ENCODE measurements around the gene WNT3A.

The WNT3A gene

DNA sequence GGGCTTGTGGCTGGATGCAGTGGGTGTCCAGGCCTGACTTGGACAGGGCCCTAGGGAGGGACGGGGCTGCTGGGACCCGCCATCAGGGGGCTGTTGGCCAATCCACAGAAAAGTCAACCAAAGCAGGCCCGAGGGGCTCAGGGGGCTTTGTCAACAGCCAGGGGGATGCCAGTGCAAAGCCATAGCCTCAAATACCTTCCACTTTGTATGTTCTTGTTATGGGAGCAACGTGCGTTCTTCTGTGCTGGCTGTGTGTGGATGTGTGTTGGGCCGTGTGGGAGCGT is 40.3 kb downstream of the WNT3A start:
- in situ Hi-C loops (cut with MboI; ENCODE audit: low sequenced_read_pairs): no loop called here

DNA sequence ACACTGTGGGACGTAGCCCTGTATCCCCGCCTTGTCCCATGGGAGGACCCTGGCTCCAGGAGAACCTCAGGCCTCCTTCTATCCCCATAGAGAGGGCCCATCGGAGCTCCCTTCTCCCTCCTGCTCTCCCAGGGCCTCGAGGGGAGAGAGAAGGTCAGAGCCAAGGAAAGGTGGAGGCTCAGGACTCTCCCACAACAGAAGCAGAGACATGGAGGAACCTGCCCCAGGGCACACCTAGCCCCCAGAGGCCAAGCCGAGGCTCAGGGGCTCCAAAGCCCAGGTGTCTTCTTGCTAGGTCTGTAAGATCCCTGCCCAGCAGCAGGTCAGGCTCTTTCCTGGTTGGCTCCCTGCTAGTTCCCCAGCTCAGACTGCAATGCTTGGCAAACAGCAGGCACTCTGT is 41.3 kb downstream of the WNT3A start:
- in situ Hi-C loops (cut with MboI; ENCODE audit: low sequenced_read_pairs): no loop called here

DNA sequence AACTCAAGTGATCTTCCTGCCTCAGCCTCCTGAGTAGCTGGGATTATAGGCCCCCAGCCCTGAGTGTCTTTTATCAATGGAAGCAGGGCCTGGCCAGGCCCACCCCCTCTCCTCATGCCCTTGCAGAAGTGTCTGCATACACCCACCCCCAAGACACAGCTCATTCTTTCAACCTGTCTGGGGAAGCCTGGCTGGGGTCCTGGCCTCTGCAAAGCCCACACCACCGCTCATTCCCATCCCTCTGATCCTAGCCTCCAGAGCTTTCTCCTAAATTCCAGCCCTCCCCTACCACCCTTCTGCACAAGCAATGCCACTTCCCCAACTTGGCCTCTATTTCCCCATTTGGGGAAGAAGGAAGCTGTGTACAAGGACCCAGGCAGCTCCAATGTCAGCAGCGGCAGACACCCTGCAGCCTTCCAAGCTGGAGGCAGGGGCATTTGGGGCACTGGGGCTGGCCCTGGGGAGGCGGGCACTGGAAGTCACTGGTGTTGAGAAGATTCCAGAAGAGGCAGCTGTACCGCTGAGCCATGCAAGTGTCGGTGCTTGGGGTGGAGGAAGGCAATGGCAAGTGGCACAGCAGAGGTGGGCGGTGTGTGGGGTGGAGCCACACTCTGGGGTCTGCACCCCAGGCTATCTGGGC is 42.0 kb downstream of the WNT3A start:
- in situ Hi-C loops (cut with MboI; ENCODE audit: low sequenced_read_pairs): no loop called here

DNA sequence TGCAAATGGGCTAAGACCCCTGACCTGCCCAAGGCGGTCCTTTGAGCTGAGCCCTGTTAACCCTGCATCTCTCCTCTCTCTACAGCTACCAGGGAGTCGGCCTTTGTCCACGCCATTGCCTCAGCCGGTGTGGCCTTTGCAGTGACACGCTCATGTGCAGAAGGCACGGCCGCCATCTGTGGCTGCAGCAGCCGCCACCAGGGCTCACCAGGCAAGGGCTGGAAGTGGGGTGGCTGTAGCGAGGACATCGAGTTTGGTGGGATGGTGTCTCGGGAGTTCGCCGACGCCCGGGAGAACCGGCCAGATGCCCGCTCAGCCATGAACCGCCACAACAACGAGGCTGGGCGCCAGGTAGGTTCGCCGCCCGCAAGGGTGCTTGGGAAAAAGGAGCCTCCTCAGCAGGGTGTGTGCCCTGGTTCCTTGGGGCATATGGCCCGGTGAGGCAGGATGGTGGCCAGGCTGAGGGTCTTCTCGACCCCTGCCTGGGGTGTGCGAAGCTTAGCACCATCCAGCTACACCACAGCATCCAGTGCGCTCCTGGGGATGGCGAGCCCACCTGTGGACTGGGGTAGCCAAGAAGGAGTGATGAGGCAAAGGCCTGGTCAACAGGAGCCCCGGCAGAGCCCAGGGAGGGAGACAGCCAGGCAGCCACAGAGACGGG is 43.9 kb downstream of the WNT3A start:
- in situ Hi-C loops (cut with MboI; ENCODE audit: low sequenced_read_pairs): no loop called here

DNA sequence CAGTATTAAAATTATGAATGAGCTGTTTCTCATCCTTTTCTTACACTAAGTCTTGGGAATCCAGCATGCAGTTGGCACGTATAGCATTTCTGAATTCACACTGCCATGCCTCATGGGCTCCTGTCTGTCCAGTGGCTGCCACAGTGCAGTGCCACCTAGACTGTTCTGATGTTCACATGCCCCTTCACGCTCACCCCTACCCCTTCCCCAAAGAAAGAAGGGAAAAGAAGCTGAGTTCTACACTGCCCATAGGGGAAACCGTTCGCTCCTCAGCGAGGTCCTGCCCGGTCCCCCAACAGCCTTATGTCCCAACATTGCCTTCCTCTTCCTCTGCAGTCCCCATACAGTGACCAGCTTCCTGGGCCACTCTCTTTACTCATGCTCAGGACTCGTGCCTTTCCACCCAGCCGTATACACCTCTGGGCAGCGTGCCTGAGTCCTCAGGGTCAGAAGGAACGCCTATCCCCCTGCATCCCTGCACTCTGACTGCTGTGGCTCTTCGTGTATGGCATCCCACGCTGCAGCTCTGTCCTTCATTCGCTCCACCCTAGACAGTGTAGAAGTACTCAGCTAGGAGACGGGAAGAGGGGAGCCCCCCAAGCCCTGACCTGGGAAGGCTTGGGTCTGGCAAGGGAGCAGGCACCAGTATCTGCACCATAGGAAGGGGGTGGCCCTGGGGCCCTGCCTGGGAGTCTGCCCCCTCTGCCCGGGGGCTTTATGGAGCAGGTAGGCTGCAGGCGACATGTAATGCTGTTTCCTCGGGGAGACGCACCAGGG is 51.6 kb downstream of the WNT3A start:
- in situ Hi-C loops (cut with MboI; ENCODE audit: low sequenced_read_pairs): no loop called here

DNA sequence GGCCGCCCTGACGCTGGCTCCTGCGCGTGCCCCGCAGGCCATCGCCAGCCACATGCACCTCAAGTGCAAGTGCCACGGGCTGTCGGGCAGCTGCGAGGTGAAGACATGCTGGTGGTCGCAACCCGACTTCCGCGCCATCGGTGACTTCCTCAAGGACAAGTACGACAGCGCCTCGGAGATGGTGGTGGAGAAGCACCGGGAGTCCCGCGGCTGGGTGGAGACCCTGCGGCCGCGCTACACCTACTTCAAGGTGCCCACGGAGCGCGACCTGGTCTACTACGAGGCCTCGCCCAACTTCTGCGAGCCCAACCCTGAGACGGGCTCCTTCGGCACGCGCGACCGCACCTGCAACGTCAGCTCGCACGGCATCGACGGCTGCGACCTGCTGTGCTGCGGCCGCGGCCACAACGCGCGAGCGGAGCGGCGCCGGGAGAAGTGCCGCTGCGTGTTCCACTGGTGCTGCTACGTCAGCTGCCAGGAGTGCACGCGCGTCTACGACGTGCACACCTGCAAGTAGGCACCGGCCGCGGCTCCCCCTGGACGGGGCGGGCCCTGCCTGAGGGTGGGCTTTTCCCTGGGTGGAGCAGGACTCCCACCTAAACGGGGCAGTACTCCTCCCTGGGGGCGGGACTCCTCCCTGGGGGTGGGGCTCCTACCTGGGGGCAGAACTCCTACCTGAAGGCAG is 52.3 kb downstream of the WNT3A start:
- in situ Hi-C loops (cut with MboI; ENCODE audit: low sequenced_read_pairs): no loop called here

DNA sequence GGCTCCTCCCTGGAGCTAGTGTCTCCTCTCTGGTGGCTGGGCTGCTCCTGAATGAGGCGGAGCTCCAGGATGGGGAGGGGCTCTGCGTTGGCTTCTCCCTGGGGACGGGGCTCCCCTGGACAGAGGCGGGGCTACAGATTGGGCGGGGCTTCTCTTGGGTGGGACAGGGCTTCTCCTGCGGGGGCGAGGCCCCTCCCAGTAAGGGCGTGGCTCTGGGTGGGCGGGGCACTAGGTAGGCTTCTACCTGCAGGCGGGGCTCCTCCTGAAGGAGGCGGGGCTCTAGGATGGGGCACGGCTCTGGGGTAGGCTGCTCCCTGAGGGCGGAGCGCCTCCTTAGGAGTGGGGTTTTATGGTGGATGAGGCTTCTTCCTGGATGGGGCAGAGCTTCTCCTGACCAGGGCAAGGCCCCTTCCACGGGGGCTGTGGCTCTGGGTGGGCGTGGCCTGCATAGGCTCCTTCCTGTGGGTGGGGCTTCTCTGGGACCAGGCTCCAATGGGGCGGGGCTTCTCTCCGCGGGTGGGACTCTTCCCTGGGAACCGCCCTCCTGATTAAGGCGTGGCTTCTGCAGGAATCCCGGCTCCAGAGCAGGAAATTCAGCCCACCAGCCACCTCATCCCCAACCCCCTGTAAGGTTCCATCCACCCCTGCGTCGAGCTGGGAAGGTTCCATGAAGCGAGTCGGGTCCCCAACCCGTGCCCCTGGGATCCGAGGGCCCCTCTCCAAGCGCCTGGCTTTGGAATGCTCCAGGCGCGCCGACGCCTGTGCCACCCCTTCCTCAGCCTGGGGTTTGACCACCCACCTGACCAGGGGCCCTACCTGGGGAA is 53.0 kb downstream of the WNT3A start:
- in situ Hi-C loops (cut with MboI; ENCODE audit: low sequenced_read_pairs): no loop called here

DNA sequence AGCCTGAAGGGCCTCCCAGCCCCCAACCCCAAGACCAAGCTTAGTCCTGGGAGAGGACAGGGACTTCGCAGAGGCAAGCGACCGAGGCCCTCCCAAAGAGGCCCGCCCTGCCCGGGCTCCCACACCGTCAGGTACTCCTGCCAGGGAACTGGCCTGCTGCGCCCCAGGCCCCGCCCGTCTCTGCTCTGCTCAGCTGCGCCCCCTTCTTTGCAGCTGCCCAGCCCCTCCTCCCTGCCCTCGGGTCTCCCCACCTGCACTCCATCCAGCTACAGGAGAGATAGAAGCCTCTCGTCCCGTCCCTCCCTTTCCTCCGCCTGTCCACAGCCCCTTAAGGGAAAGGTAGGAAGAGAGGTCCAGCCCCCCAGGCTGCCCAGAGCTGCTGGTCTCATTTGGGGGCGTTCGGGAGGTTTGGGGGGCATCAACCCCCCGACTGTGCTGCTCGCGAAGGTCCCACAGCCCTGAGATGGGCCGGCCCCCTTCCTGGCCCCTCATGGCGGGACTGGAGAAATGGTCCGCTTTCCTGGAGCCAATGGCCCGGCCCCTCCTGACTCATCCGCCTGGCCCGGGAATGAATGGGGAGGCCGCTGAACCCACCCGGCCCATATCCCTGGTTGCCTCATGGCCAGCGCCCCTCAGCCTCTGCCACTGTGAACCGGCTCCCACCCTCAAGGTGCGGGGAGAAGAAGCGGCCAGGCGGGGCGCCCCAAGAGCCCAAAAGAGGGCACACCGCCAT is 53.8 kb downstream of the WNT3A start:
- in situ Hi-C loops (cut with MboI; ENCODE audit: low sequenced_read_pairs): no loop called here

DNA sequence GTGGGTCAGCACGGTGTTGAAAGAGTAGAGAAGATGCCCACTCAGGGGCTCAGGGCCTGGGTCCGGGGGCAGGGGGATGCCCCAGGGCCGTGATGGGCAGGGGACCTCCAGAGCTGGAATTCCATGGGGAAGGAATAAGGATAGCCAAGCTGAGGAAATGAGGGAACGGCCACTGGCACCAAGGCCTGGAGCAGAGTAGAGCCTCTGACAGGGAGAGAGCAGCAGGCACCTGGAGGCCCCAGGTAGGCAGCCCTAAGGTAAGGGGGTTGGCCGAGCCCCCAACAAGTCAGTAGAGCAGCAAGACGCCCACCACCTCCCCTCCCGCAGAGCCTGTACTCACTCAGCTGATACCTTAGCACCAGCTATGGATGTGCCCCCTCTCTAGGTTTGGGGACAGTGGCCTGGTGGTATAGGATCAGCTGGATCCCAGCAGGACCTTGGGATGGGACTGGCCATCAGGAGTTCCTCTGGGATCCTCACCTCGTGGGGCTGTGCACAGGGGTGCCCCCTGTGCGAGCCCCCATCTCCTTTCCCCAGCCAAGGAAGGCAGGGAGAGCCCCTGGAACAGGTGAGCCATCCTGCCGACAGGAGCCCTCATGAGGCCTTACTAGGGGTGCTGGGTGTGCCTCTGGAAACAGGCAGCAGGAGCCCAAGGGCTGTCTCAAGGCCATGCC is 54.8 kb downstream of the WNT3A start:
- in situ Hi-C loops (cut with MboI; ENCODE audit: low sequenced_read_pairs): no loop called here

DNA sequence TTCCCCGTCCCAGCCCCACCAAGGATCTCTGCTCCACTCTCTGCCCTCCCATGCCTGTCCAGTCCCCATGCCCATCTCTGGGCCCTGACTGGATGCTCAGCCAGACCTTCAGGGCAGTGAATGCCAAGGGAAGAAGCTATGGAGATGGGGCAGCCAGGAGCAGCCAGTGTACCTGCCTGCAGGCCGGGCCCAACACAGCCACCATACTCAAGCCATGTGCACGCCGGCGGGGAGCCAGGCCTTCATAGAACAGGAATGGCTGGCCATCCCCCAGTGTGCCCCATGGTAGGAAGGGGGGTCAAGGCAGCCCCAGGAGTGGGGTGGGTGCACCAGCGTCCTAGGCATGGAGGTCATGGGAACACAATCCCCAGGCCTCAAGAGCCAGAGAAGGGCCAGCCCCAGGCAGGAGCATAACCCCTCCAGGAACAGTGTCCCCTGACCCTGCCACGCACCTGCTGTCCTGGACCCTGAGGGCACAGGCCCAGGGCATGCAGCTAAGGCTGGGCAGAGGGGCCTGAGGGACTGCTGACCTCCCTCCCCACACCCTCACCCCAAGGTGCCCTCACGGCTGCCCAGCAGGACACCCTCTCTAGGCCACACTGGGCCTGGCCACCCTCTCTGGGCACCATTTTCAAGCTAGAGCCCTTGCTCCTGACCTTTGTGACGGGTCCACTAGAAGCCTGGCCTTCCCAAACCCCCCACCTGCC is 55.4 kb downstream of the WNT3A start:
- in situ Hi-C loops (cut with MboI; ENCODE audit: low sequenced_read_pairs): no loop called here

DNA sequence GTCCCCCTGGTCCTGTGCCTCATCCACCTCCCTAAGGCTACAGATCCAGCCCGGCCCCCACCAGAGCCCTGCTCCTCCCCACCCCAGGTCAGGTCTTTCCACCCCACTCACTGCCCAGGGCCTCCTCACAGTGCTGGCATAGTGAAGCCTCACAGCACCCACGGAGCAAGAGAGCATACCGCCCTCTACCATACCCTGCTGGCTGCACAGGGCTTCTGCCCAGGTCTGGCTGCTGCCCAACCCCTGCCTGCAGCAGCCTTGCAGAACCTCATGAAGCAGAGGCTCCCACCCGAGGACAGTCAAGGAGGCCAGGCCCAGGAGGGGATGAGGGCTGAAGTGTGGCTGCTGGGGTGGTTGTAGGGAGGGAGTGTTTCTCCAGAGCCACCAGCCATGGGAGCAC is 56.0 kb downstream of the WNT3A start:
- in situ Hi-C loops (cut with MboI; ENCODE audit: low sequenced_read_pairs): no loop called here

DNA sequence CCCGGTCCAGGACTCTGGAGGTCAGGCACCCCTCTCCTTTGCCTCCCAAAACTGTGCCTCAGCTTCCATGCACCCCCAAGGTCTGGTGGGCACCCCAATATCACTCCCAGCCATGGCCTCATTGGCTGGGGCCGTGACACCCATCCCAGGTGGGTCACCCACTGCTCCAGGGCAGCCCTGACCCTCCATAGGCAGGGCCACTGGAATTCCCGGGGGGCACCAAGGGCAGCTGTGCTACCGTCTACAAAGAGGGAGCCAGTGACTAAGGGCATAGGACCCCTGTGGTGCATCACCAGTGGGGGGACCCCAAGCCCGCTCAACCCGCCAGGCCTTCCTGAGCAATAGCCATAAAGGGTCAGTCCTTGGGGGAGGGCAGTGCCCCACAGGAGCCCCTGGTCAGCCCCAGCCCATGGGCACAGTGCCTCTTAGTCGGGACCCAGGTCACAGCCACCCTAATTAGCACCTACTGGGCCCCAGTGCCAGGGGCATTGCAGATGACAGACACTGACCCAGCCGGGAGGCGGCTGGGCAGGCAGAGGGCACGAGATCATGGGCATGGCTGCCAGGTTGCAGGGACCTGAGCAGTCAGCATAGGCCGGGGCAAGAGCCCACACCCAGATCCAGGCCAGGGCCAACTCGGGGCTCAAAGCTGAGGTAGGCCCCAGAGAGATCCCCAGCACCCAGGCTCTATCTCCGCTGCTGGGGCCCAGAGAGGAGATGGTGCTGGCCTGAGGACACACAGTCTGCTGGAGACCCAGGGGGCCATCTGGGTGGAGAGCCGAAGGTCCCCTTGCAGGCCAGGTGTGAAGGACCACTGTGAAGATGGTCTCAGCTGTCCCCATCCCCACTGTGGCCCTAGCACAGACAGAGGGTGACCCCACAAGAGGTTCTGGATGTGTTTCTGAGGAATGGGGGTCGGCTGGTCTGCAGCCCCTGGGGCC is 56.7 kb downstream of the WNT3A start:
- in situ Hi-C loops (cut with MboI; ENCODE audit: low sequenced_read_pairs): no loop called here

DNA sequence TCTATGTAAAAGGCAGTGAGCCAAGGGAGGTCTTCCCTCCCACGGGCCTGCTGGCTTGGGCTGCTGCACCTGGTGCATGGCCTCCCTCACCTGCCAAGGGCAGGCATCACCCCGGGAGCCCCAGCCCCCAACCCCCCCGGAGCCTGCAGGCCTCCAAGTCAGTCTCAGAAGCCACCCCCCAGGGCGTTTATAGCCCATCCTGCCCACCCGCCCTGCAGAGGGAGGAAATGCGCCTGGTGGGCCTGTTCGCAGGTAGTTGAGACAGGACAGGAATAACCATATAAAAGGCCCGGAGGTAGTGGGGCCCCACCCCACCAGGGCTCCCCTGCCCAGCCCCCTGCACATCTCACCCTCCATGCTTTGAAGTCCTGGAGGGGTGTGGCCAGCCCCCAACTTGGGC is 57.5 kb downstream of the WNT3A start:
- in situ Hi-C loops (cut with MboI; ENCODE audit: low sequenced_read_pairs): no loop called here

DNA sequence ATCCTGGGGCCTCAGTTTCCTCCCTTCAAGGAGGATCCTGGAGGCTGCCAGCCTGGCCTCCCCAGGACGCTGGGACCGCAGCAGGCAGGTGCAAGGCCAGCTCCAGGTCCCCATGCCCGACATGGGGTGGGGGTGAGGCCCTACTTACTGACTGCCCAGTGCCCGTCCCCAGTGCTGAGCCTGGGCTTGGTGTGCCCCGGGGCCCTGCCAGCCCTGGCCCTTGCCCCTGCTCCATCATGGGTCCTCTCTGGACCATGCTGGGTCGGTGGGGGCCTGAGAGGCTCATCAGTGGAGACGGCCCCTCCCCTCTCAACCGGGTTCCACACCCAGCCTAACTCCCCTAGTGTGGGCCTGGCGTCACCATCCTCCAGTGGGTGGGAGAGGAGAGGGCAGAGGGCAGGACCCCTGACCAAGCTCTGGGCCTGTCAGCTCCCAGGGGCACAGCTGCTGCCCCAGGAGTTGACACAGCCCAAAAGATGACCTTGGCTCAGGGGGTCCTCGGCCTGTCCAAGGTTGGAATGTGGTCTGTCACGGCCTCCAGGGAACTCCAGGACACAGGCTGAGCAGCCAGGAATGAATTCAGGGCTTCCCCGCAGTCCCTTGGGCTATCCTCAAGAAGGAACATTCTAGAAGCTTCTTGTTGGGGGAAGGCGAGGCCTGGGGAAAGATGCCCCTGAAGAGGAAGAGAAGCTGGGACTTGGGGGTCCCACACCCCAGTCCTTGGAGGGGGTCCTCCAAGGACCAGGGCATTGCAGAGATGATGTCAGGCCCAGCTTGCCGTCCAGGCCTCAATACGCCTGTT is 58.1 kb downstream of the WNT3A start:
- in situ Hi-C loops (cut with MboI; ENCODE audit: low sequenced_read_pairs): no loop called here

DNA sequence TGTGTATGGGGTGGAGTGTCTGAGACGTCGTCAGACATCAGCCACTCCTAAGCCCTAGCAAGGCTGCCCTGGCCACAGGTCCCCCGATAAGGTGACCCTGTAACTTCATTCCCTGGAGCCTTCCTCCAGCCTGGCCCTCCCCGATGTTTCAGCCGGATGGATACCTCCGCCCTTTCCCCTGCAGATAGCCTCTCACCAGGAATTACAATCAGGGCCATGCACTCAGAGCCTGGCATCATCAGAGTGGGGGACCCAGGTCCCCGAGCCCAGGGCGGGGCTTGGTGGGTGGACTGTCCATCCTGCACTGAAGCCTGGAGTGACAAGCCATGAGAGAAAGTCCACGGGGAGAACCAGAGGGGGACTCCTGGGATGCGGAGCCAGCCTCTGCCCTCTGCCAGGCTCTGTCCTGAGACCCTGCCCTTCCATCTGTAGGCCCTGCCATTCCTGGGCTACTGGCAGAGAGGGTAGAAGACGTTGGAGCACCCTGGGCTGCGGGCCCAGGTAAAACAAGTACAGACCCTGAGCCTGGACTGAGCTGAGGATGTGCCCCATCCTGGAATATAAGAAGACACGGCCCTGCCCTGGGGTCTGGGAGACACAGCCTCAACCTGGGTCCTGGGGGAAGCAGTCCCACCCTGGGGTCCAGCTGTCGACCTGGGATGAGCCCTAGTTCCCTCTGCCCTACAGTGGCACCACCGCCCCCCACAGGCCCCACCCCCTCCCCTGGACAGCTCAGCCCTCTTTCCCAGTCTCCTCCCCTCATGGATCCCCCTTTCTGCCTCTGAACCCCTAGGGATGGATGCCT is 58.9 kb downstream of the WNT3A start:
- in situ Hi-C loops (cut with MboI; ENCODE audit: low sequenced_read_pairs): no loop called here

DNA sequence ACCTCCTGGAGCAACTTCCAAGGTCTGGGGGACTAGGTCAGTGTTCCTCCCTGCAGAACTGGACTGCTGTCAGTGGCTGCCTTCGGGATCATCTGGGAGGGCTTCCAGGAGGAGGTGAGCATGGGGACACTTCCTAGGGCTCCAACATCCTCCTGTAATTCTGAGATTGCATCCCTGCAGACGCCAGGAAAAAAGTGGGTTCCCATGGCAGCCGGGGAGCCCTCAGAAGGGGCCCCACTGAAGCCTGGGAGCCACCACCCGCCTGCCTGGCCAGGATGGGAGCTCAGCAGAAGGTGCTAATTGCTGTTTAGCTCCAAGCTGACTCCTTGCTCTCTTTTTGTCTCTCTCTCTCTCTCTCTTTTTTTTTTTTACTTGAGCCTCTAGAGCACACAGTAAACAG is 59.6 kb downstream of the WNT3A start:
- in situ Hi-C loops (cut with MboI; ENCODE audit: low sequenced_read_pairs): no loop called here
